Inflammatory macrophage (primary cell): Measurements from ENCODE around the gene ROMO1.

Source experiments
- DNase-seq, 2 donors: peaks; one replicate each; pipeline ENCODE4 v3.0.0-alpha.2; 2020 to 2022
- total RNA-seq, 18 experiments: gene quantifications; one replicate each; lab custom pipeline; 2026; ENCODE audit warnings: mixed read lengths in 6 of 18, inconsistent platforms in 2 of 18; lab: John Stamatoyannopoulos, UW

Gene ROMO1
- 11.1 to 39.5 (median 21.4) reads per million in 18 experiments for total RNA-seq

DNA sequence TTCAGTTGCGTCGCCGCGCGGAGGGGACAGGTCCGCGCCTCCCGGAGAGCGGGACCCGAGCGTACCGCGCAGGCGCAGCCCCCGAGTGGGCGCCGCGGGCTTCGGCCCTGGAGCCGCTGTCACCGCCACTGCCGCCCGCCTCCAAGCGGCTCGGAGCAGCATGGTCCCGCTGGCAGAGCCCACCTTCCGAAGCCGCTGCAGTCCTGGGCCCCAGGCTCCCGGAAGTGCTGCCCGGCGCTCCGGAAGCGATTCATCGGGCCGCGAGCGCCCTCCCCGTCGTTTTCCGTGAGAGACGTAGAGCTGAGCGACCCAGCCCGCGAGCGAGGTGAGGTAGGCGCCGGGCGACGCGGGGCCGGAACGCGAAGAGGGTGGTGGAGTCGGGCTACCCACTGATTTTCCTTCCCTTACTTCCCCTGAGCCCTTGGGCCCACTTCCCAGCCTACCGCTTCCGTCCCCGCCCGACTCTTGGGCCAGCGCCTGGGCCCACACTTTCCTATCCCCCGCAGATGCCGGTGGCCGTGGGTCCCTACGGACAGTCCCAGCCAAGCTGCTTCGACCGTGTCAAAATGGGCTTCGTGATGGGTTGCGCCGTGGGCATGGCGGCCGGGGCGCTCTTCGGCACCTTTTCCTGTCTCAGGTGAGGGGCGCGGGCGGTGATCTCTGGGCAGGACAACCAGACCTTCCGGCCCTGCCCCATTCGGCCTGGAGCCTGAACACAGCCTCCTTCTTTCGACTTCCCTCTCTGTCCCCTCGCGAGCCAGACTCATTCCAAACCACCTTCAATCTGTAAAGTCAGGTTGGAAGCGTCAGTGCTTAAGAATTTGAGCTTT is at the start of gene ROMO1, which contains the start of gene NFS1:
ROMO1 (plus strand) TSS at position 279 of the 830 bp plus-strand sequence; CDS start at position 507, 228 bp downstream.
NFS1 (minus strand) TSS at position 226 of the 830 bp plus-strand sequence; CDS start at position 162, 64 bp downstream.
- peak; percentile 84 to 88 for DNase-seq

DNA sequence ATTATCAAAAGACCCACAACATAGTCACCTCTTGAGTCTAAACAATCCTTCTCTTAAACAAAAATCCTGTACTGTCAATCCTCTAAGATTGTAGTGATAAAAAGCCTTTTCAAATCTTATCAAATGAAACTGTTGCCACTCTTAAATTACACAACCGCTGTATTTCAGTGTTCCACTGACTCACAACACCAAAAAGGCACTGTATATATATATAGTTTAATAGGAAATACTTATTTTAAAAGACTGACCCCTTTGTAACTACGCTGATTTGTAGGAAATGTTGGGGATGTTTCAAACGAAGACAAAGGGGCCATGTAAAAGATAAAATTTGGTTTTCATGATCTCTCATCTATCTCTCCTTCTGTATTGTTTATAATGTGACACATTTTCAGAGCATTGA is 48.6 kb upstream of the ROMO1 start:
- no peak for DNase-seq

DNA sequence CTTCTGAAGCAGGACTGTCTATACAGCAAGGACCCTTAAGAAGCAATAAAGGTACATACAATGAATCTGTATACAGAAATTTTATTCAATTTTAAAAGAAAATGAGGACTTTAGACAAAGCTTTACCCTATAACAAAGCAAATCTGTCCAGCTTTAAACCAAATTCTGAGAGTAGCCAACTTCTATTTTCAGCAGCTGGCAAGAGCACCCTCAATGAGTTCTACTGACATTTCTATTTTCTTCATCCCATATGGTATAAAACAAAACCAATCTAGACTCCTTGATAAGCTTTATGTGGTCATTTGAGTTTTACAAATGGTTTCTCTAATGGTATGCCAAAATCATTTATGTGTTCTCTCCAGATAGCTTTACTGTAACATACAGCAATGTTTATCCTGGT is 47.2 kb upstream of the ROMO1 start:
- DNase-seq: no peak

DNA sequence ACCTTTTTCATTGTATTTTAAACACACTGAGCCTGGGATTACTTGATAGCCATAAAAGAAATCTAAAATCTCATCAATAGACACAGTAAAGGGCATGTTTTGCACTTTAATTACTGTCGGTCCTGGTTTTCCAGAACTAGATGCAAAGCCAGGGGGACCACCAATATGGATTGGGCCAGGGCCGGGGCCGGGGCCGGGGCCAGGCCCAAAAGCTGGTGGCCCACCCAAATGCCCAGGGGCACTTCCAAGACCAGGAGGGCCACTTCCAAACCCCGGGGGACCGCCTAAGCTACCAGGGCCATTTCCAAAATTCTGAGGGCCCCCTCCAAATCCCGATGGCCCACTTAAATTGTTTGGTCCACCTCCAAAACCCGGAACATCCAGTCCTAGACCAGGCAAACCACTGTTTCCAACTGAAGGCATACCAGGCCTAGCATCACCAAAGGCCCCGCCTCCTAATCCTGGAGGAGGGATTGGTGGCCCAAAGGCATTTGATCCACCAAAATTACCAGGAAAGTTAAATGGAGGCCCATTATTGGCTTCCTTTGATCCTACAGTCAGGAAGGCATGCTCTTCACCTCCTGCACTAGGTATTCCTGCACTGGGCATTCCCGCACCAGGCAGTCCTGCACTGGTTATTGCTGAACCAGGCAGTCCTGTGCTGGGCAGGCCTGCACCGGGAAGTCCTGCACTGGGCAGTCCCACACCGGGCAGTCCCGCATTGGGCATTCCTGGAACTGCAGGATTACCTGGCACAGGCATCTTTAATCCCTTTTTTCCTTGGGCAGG is 46.4 kb upstream of the ROMO1 start:
- DNase-seq: no peak

DNA sequence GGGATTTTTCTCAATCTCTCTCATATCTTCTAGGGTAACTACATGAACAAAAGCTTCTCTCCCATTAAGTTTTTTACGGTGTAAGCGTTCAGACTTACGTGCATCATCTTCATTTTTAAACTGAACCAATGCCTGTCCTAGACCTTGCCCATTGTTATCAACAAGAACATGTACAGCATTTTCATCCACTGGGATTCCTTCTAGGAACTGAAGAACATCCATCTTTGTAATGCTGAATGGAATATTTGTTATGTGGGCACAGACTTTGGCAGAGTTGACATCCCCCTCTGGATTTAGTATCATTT is 45.8 kb upstream of the ROMO1 start:
- DNase-seq: no peak

DNA sequence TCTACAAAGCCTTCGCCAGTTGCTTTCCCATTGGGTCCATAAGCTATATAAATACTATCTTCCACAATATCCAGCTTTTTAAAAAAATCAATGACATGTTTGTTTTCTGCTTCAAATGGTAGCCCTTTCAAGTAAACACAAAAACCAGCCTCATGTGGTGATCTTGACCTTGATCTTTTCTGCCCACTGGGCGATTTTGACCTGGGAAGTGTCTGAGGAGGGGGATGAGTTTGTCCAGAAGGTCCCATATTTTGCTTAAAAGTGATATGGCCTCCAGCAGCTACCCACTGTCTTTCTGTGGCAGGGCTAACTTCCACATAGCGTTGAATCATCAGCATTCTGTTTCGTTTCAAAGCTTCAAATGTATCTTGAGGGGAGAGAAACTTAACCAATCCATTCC is 45.3 kb upstream of the ROMO1 start:
- no peak for DNase-seq

DNA sequence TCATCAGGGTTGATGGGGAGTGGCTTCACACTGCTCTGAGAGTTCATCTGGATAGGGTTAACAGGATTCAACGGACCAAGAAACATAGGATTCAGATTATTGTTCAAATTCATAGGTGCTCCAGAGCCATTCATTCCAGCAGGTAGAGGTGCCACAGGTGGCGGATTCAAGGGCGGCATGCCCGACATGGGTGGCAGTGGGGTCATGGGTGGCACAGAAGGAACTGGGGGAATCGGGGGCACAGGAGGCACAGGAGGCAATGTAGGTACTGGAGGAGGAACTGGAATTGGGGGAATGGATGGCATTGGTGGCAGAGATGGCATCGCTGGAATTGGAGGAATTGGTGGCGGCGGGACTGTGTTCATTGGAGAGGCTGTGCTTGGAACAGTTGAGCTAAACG is 44.8 kb upstream of the ROMO1 start:
- no peak for DNase-seq

DNA sequence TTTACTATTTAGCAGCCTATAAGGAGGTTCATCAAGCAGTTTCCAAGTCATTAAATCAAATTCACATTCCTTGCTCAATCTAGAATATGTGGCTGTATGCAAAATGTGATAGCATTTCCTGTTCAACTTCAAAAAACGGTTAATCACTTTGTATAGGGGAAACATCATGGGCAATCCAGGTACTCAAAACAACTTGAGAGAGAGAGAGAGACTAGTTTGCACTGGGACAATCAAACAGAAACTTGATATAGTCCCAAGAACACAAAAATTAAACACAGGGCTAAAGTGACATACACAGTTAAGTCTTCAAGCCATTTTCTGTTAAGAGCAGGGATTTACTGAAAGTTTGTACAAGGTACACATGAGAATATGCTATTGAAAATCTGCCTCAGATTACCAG is 41.9 kb upstream of the ROMO1 start:
- DNase-seq: no peak

DNA sequence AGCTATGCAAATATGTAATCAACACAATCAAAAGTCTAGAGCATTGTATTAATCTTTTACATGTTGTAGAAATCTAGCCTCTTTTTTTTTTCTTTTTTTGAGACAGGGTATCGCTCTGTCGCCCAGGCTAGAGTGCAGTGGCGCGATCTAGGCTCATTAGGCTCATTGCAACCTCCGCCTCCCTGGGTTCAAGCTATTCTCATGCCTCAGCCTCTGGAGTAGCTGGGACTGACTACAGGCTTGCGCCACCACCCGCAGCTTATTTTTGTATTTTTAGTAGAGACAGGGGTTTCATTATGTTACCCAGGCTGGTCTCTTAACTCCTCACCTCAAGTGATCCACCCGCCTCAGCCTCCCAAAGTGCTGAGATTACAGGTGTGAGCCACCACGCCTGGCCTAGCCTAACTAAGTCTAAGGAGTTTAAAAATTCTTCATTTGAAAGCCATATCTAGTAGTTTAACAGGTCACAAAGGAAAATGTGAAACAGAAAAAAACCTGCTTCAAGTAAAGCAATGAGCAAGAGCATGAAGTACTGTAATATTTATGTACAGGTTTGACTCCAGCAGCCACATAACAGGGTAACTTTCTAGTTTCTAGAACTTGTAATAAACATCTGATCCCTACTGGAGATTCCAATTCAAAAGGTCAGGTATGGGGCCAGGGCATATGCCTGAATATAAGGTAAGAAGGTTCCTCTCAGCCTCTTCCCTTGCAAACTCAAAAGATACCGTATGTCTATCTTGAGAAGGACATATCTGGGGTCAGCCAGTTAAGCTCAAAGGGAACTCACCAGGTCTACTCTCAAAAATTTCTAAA is 38.9 kb upstream of the ROMO1 start:
- DNase-seq: no peak

DNA sequence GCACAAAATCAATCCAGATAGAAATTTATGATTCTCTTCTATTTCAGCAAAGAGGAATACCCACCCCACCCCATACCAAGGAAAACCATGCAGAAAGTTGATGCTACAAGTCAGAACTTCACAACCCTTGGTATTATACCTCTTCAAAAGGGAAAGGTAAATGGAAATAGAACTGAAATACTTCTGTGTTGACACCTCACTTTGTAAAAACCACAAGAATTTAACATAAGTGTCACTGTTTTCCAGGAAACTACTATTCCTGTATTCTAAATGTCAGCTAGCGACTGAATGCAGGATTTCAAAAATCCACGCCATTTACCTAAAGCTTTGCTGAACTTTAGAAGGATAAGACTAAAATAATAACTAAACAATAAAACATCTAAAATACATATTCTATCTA is 38.2 kb upstream of the ROMO1 start:
- no peak for DNase-seq

DNA sequence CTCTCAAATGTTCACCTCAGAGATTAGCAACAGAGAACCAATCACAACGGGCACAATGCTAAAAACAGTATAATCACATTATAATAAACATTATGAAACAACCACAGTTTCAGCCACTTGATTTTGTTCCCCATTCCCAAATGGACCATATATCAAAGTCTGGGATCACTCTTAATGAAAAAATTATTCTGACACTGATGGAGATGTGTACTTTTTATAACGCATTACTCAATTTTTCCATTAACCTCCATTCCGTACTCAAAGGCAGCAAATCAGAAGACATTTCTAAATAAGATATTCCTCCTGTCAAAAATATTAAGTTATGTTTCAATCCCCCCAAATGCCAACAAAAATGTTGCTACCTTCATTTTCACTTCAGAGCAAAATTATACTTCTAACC is 37.3 kb upstream of the ROMO1 start:
- no peak for DNase-seq

DNA sequence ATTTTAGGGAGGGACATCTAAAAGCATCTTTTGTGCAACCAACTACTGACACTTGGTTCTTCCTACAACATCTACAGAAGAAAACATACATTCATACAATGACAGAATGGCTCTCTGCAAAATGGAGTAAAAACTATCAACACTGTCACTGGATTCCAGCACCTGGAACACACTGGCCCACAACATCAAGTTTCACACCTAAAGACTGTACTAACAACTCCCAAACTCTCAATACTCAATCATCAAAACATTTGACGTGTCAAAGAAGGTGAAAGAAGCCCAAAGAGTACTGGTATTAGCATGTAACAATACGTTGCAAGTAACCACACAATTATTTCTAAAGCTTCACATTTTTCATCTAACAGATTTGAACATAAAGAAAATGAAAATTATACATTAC is 36.7 kb upstream of the ROMO1 start:
- no peak for DNase-seq

DNA sequence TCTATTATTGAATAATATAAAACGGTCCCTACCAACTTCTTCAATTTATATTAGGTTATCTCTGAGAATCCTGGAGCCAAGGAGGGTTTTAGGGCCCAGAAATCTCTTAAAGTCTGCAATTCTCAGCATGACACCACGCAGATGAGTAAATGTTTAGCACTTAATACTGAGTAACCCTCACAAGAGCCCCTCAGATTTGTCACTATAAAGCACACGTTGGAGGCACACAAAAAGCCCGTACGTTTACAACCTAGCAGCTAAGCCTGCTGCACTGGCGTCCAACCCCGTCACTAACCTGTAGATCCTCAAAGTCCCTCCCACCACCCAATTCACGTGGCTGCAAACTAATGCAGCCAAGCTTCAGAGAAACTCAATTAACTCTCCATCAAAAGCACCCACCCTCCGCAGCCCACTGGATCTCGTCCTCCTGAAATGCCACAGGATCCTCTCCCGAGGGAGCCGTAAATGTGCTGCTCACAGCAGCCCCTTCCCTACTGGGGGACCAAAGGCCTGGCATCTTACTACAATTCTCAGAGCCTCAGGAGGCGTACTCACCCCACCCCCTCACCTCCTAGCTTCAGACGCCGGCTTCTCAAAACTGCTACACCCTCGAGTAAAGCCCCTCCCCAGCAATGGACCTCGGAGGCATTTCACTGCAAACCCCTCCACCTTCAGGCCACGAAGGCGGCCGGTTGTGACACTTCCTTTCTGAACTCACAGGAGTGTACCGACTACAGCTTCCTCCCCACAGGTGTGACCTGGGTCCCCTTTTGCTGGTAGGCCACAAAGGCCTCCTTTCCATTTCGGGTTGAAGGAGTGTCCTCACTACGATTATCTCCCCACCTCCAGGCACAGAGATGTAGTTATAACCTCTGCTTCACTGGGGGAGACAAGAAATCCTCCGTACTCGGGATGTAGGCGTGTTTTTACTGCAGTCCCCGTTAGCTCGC is 35.4 kb upstream of the ROMO1 start:
- peak in 1 of 2 donors; percentile 23 for DNase-seq

DNA sequence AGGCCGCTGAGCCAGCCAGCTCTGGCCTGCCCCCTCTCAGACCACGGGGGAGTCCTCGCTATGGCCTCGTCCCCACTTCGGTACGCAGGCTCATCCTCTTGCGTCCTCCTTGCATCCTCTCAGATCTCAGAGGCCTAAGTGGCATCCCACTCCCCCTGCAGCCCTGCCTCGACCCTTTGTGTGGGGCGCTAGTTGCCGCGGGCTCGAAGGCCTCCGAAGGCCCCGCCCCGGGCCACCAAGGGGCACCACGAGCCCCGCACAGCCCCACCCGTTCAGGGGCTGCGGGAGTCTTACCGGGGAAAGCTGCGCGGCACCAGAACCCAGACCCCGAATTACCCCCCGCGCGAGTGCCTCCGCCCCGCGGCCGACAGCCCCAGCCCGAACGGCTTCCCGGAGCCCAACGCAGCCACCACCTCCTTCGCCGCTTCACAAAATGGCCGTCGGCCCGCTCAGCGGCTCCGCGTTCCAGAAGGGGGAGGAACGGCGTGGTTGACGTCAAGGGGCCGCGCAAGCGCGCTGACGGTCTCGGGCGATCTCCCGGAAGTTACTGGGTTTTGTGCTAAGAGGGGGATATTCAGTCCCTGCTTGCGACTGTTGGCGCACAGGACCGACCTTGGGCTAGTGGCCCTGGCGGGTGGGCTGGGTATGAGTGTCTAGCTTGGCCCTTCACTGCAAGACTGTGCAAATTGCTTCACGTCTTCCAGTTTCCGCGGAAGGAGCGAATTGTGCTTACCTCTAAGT is 34.6 kb upstream of the ROMO1 start, which contains the start of the genes CPNE1 and RBM12:
CPNE1 (minus strand) TSS at position 435 of the 741 bp plus-strand sequence. CDS start 31,977 bp downstream, outside the sequence.
RBM12 (minus strand) TSS at position 435 of the 741 bp plus-strand sequence. CDS start 9,578 bp downstream, outside the sequence.
- peak; percentile 93 to 94 for DNase-seq

DNA sequence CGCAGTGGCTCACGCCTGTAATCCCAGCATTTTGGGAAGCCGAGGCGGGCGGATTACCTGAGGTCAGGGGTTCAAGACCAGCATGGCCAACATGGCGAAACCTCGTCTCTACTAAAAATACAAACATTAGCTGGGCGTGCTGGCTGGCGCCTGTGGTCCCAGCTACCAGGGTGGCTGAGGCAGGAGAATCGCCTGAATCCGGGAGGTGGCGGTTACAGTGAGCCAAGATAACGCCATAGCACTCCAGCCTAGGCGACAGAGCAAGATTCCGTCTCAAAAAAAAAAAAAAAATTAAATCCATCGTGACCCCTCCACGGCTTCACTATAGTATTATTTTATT is 33.3 kb upstream of the ROMO1 start:
- no peak for DNase-seq

DNA sequence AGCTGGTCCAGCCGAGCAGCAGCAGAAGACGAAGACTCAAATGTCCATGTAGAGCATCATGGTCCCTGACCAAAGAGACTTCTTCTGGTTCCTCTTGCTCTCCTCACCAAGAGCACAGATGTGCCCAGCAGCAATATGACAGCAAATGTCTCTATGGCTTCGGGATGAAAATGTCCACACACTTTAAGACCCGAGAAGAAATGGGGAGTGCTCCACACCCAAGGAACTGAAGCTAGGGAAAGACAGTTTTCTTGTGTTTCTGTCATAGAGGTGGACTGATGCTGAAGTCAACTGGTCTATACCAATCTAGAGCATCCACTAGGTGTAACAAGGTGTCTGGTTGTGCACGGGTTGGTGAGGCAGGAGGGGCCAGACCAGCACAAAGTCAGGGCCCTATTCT is 30.0 kb upstream of the ROMO1 start:
- no peak for DNase-seq

DNA sequence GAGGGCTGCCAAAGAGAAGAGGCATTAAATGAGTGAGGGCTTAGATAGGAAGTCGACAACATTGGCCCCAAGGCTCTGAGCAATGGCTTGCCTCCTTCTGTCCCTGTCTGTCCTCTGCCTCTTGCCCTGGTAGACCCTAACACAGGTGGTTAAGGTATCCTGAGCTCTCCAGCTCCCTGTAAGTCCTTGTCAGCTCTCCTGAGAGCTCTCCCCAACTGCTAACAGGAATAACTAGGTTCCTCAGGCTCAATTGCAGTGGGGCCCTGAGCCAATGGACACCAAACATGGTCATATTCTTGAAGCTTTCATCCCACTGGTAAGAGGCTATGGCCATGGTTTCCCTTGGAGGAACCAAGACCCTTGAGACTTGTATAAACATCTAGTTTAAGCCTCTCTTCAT is 29.5 kb upstream of the ROMO1 start:
- DNase-seq: no peak

DNA sequence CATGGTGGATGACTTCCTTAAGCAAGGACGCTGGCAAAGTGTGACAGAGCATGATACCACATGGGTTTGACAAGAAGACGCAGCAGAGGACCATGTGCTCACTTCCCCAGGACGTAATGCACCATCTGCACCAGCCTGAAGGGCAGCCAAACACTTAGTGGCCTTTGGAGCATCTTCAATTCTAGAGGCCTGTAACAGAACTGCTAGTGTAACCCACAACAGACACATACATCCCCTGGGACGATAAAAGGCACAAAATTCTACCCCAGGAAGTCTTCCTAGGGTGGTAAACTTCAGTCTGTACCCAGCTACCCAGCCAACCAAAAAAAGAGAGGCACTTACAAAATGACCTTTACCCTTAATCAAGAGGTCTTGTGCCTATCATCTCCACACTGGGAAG is 25.3 kb upstream of the ROMO1 start:
- DNase-seq: no peak

DNA sequence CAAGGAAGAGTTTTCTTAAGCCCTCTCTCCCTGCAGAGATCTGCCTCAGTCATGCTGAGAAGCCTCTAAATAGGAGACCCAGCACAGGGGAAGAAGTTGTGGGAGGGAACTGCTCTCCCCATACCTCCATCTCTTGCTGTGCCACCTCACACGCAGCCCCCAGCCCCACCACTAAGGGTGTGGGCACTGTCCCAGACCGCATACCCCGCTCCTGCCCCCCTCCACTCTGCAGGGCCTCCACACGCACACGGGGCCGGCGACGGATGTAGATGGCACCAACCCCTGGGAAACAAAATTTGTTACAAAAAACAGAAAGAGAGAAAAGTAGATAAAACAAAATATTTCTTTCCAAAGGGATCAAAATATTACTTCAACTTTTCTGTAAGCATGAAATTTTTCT is 24.3 kb upstream of the ROMO1 start:
- no peak for DNase-seq

DNA sequence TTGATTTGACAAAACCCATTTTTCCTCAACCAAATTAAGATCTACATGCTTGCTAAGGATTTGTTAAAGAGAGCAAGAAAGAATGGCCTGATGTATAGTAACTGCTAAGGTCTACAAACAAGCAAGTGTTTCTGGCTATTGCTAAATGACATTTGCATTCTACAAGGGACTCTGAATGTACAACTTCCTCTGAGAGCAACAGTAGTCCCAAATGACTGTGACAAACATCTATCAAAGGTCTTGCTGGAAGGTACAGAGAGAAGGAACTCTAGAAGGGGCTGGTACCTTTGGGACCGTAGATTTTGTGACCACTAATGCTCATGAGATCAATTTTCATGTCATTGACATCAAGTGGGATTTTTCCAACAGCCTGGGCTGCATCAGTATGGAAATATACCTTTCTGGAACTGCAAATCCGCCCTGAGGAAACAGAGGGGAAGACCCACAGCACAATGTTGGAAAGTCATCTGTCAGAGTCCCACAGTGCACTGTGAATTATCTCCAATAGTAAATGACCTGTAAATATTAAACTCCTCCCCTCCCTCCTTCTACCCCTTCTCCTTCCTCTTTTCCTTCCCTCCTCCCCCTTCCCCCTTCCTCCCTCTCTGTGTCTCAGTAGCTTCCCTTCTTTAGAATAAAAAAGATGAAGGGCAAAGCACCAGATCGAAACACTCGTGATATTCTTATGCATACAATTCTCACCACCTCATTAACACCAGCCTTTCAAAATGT is 18.6 kb upstream of the ROMO1 start:
- peak; percentile 39 to 62 for DNase-seq
